Adrenal gland (tissue), 5 donors: ENCODE results near the gene POPDC2.

Experiments used
- CTCF ChIP-seq, 6 experiments: fragments of 450-650 bp in 4 of 6; fragments of 200-600 bp in 2 of 6; sonication (generic) in 1 of 6; IDR thresholded peaks; 1 replicate in 5 of 6; 2 replicates in 1 of 6; pipeline versions ENCODE4 v1.5.1 to v1.8.0; 2016 to 2021; ENCODE audit warnings: antibody characterized with exemption in 6 of 6, mild to moderate bottlenecking in 2 of 6, moderate library complexity in 1 of 6
- POLR2A ChIP-seq, 2 donors: fragments of 450-650 bp; IDR thresholded peaks; one replicate each; pipeline ENCODE4 v1.6.1; 2017; ENCODE audit warnings: antibody characterized with exemption in 2 of 2, mild to moderate bottlenecking in 2 of 2, moderate library complexity in 1 of 2
- donor health status: DM: no; HTN: no; CAD: no.

GRCh38 chr3:119637679-119638477, 22.5 kb downstream of the POPDC2 start:
- TF ChIP-seq CTCF (IDR thresholded peaks at IDR 0.05): no peak
- TF ChIP-seq POLR2A (IDR thresholded peaks at IDR 0.05): peak in 1 of 2 donors; percentile 35
